Measurements from ENCODE around the gene EML1.
A peak's percentile ranks its signal among the peaks of the same experiment; 100 is the strongest.

Gene EML1

DNA sequence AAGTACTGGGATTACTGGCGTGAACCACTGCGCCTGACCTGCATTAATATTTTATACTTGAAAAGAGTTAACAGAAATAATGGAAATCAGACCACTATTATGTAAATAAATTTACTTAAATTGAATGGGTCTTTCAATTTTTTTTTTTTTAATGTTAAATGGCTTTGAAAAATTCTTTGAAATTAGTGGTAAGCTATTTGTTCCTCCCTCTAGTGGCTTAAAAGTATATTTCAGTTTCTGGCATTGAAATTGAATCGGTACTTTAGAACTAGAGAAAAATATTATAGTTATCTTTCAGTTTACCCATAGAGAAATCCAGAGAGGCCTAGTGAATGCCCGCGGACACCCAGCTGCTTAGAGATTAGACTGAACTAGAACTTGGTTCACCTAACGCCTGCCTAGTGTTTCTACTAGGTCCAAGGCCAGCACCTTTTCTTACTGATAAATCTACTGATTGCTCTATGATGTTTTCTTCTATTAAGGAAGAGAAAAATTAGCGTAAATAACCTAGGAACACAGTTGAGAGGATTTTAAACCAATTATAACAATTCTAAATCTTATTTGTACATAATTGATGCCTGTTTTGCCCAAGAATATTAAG is 106.5 kb downstream of the EML1 start:
- H3K27ac ChIP-seq: no peak overlapping the region
- no peak for TF ChIP-seq ZFX (IDR thresholded peaks at IDR 0.05)
- TF ChIP-seq, protein P1, sequence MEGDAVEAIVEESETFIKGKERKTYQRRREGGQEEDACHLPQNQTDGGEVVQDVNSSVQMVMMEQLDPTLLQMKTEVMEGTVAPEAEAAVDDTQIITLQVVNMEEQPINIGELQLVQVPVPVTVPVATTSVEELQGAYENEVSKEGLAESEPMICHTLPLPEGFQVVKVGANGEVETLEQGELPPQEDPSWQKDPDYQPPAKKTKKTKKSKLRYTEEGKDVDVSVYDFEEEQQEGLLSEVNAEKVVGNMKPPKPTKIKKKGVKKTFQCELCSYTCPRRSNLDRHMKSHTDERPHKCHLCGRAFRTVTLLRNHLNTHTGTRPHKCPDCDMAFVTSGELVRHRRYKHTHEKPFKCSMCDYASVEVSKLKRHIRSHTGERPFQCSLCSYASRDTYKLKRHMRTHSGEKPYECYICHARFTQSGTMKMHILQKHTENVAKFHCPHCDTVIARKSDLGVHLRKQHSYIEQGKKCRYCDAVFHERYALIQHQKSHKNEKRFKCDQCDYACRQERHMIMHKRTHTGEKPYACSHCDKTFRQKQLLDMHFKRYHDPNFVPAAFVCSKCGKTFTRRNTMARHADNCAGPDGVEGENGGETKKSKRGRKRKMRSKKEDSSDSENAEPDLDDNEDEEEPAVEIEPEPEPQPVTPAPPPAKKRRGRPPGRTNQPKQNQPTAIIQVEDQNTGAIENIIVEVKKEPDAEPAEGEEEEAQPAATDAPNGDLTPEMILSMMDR (conservative IDR thresholded peaks at IDR 0.05): peak; percentile 83

DNA sequence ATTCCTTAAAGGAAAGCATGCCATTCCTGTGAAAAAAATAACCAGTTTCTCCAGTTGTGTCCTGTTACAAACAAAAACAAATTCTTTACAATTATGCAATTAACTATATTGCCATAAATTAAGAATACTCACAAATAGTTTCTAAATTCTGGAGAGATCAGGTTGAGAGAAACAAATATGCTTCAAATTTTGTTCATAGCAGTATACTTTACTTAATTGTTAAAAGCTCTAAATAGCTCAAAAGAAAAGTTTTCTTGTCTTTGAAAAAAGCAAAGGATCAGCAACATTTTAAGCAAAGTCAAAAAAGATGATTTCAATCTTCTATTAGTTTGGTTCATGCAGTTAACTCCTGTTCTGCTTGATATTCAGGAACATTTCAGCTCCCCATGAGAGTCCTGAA is 109.7 kb downstream of the EML1 start:
- no peak for TF ChIP-seq ZFX (IDR thresholded peaks at IDR 0.05)
- TF ChIP-seq, protein P1 (conservative IDR thresholded peaks at IDR 0.05): no peak
- H3K27ac ChIP-seq: no peak overlapping the region

DNA sequence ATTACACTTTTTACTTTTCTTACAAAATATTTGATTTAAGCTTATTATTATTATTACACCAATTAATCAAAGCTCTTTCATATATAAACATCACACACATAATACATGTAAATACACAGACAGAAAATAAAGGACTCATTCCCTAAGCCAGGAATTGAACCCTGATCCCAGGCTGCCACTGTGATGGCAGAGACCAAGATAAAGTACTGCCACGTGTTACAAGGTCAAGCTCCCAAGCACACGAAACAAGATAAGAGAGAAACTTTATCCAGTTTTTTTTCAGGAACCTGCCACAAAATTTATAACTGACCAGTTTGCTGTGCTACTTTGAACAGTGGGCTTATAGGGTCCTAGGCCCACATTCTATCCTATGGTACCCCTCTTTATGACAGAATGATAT is 111.3 kb downstream of the EML1 start:
- TF ChIP-seq, protein P1 (conservative IDR thresholded peaks at IDR 0.05): no peak
- no peak for TF ChIP-seq ZFX (IDR thresholded peaks at IDR 0.05)

DNA sequence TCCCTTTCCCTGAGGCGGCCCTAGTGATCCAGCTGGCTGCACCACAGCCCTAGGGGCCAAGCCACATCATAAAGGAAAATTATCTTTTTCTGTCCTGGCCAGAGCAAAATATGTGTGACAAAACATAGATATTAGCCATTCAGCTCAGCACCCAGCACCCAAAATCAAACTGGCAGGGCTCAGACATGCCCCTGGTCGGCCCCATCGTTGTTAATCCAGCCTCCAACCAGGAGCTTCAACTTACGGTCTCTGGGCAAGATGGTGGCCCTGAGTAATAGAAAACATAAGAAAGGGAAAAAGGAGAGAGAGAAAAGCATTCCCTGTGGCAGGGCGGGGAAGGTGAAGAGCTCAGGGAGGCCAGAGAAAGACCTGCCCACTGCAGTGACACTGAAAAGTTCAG is 111.9 kb downstream of the EML1 start:
- H3K27ac ChIP-seq: no peak overlapping the region
- TF ChIP-seq, protein P1 (conservative IDR thresholded peaks at IDR 0.05): no peak
- no peak for TF ChIP-seq ZFX (IDR thresholded peaks at IDR 0.05)

More for the DNA sequence above, 111.3 kb downstream of the EML1 start:
- H3K27ac ChIP-seq: no peak overlapping the region

DNA sequence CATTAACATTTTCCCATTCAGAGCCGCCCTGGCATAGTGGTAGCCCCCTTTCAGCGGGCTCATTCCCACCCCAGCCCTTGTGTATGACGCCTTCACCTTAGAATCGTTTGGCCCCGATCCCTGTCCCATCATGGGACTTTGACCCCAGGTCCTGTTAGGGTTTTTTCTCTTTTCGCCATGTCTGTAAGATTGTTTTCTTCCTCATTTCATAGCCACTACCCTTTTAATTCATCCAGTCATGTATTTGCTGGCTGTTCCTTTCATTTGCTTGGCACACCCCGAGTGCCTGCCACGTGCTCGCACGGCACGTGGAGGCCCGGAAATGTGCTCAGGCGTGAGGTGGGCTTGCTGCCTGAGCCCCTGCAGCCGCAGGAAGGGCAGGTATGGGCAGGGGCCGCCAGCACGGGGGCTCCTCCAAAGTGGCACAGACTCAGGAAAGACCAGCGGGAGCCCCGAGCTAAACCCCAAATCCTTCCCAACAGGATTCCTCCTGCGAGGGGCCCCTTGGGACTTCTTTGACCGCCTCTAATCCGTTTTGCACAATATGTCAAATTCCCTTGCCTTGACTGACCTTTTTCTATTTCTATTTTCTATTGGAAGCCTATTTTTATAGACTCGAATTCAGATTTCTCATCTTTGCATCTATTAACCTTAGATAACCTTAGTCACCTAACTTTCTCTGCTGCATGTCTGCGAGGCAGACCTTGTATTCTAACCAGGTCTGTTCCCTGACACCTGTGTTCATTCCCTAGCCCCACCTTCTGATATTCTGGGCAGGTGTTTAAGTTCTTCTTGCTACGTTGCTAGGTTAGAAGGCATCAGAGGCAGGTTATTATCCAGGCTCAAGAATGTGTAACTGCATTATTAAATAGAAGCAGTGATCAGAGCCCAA is 114.8 kb downstream of the EML1 start:
- no peak overlapping the region for H3K27ac ChIP-seq
- no peak for TF ChIP-seq ZFX (IDR thresholded peaks at IDR 0.05)
- TF ChIP-seq, protein P1 (conservative IDR thresholded peaks at IDR 0.05): no peak

DNA sequence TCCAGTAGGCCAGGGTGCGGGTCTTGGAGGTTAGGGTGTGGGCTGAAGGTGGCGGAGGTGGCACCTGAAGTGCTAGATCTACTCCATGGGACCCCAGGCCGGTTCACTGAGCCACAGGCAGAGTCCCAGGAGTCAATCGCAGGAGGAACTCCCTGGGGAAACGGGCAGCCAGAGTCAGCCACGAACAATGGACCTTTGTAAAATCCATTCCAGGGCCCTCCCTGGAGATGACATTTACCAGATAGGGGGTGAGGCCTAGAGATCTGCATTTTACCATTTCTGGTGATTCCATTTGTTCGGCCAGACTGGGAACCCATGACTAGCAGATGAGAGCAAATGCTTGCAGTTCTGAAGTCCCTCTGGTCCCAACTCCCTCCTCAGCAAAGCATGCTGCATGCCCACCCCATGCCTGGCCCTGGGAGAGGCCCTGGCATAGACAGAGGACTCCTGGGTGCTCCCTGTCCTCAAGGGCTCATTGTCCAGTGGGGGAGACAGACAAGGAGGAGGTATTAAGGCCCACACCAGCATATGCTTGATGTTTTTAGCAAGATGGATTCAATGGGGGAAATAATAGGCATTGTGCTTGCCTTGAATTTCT is 115.5 kb downstream of the EML1 start:
- TF ChIP-seq, protein P1 (conservative IDR thresholded peaks at IDR 0.05): no peak
- TF ChIP-seq ZFX (IDR thresholded peaks at IDR 0.05): no peak

More for the DNA sequence above, 115.5 kb downstream of the EML1 start:
- H3K27ac ChIP-seq: no peak overlapping the region

All from C4-2B (cell line).